K562 (cell line): ENCODE measurements around the gene SACM1L. TPM values are rescaled to one million over a fixed set of nuclear protein-coding genes. Genes with fewer than 3 reads are reported as not detected.

ENCODE experiments used
- ADNP ChIP-seq: fragments of 200-800 bp; sonication (Bioruptor generic); IDR thresholded peaks from 2 replicates; pipeline ENCODE4 v1.6.1; 2016; ENCODE audit warnings: missing genetic modification characterization, missing compliant biosample characterization
- BRCA1 ChIP-seq, 2 experiments: fragments of 450-650 bp in 1 of 2; sonication (generic) in 1 of 2; formaldehyde crosslinking in 1 of 2; IDR thresholded peaks; 2 replicates each; pipeline versions ENCODE4 v1.5.0 to v1.6.1; 2017 to 2020; ENCODE audit warnings: mild to moderate bottlenecking in 1 of 2, missing genetic modification reagents in 1 of 2
- BRF1 ChIP-seq: IDR thresholded peaks from 3 replicates; pipeline ENCODE4 v1.6.1; 2011; ENCODE audit warnings: borderline replicate concordance, mild to moderate bottlenecking; ENCODE audit not compliant: insufficient read length; ENCODE audit errors: extremely low read depth
- CREB1 ChIP-seq, 2 experiments: sonication (generic) in 1 of 2; formaldehyde crosslinking in 1 of 2; IDR thresholded peaks; 2 replicates each; pipeline versions ENCODE4 v1.6.1 to v1.8.0; 2012 to 2022; ENCODE audit warnings: inconsistent platforms in 1 of 2, mild to moderate bottlenecking in 1 of 2, missing genetic modification reagents in 1 of 2, moderate library complexity in 1 of 2
- CREBBP ChIP-seq: IDR thresholded peaks from one replicate; pipeline ENCODE4 v1.6.1; 2012; ENCODE audit warnings: low read depth, mild to moderate bottlenecking, control low read depth, inconsistent platforms, low read length
- FOXK2 ChIP-seq, 2 experiments: fragments of 450-650 bp; IDR thresholded peaks in 1 of 2; conservative IDR thresholded peaks in 1 of 2; 2 replicates each; pipeline ENCODE4 v1.6.1; 2016; ENCODE audit warnings: low read depth in 2 of 2, mild to moderate bottlenecking in 1 of 2
- GMEB1 ChIP-seq: fragments of 250-450 bp; sonication (Bioruptor Pico); IDR thresholded peaks from 2 replicates; pipeline ENCODE4 v1.4.0; 2020; ENCODE audit warnings: mild to moderate bottlenecking
- HMG20B ChIP-seq: fragments of 250-450 bp; sonication (Bioruptor Pico); IDR thresholded peaks from 2 replicates; pipeline ENCODE4 v1.5.0; 2021; ENCODE audit warnings: mild to moderate bottlenecking
- HNRNPL ChIP-seq: fragments of 200-400 bp; formaldehyde crosslinking; IDR thresholded peaks from 2 replicates; pipeline ENCODE4 v1.6.1; 2017; ENCODE audit warnings: low read depth, mild to moderate bottlenecking, low read length
- MCM7 ChIP-seq, 2 experiments: fragments of 450-650 bp; IDR thresholded peaks; 2 replicates each; pipeline ENCODE4 v1.6.1; 2016 to 2018
- MECOM ChIP-seq: fragments of 250-450 bp; sonication (Bioruptor Pico); IDR thresholded peaks from 2 replicates; pipeline ENCODE4 v1.8.0; 2022; ENCODE audit warnings: inconsistent platforms
- NFIC ChIP-seq: fragments of 450-650 bp; IDR thresholded peaks from 2 replicates; pipeline ENCODE4 v1.6.1; 2017; ENCODE audit warnings: mild to moderate bottlenecking, inconsistent platforms
- PCBP1 ChIP-seq: fragments of 200-400 bp; formaldehyde crosslinking; IDR thresholded peaks from 2 replicates; pipeline ENCODE4 v1.6.1; 2018; ENCODE audit warnings: mild to moderate bottlenecking, low read depth, low read length; ENCODE audit not compliant: poor library complexity, severe bottlenecking
- PHTF2 ChIP-seq: fragments of 250-450 bp; sonication (Bioruptor Pico); IDR thresholded peaks from 2 replicates; pipeline ENCODE4 v1.5.0; 2021; ENCODE audit warnings: mild to moderate bottlenecking
- TAF9B ChIP-seq: fragments of 450-650 bp; IDR thresholded peaks from 2 replicates; pipeline ENCODE4 v1.6.1; 2018; ENCODE audit warnings: mild to moderate bottlenecking; ENCODE audit not compliant: partially characterized antibody
- U2AF2 ChIP-seq: fragments of 200-400 bp; formaldehyde crosslinking; optimal IDR thresholded peaks from 2 replicates; pipeline ENCODE3; 2017; ENCODE audit warnings: low read depth, mild to moderate bottlenecking, low read length
- XRCC4 ChIP-seq: IDR thresholded peaks from one replicate; pipeline ENCODE4 v1.6.1; 2011; ENCODE audit not compliant: insufficient read depth, insufficient read length; ENCODE audit errors: extremely low read depth
- ZEB2 ChIP-seq: fragments of 450-650 bp; IDR thresholded peaks from 2 replicates; pipeline ENCODE4 v1.6.1; 2016
- ZNF274 ChIP-seq: IDR thresholded peaks from 2 replicates; pipeline ENCODE4 v1.6.1; 2011; ENCODE audit warnings: low read depth, mild to moderate bottlenecking, low read length, moderate library complexity, borderline replicate concordance
- ZNF280A ChIP-seq: fragments of 450-650 bp; IDR thresholded peaks from 2 replicates; pipeline ENCODE4 v1.6.1; 2018; ENCODE audit warnings: mild to moderate bottlenecking, low read depth; ENCODE audit not compliant: partially characterized antibody
- polyA plus RNA-seq, 8 experiments: library from polyadenylated mRNA; depleted of rRNA in 4 of 8; stranded (reverse) in 5 of 8; unstranded in 3 of 8; fragments of >200 nt; fragmentation: Nextera tagmentation in 2 of 8; fragmentation: Illumina TruSeq in 1 of 8; extraction: Ambion mirVana in 2 of 8; extraction: Trizol in 1 of 8; gene quantifications; 2 replicates each; pipeline versions ENCODE4 v1.2.1 to v1.2.3, GENCODE V29; 2011 to 2014; ENCODE audit warnings: inconsistent platforms in 1 of 8, missing spikeins in 1 of 8
- total RNA-seq, 7 experiments: library from RNA; depleted of rRNA in 6 of 7; stranded (reverse); fragments of >200 nt in 6 of 7; fragmentation: Illumina TruSeq in 2 of 7; extraction: Trizol in 2 of 7; gene quantifications; 2 replicates each; pipeline versions ENCODE4 v1.2.1 to v1.2.3, GENCODE V29; 2011 to 2021; ENCODE audit warnings: low replicate concordance in 1 of 7
- TF ChIP-seq, protein P1 (sequence below): fragments of 450-650 bp; IDR thresholded peaks from 2 replicates; pipeline ENCODE4 v1.6.1; 2016; ENCODE audit warnings: mild to moderate bottlenecking
- TF ChIP-seq, protein P2 (sequence below), 2 experiments: fragments of 200-800 bp in 1 of 2; sonication (Bioruptor generic) in 1 of 2; sonication (generic) in 1 of 2; formaldehyde crosslinking in 1 of 2; IDR thresholded peaks in 1 of 2; conservative IDR thresholded peaks in 1 of 2; 2 replicates each; pipeline versions ENCODE4 v1.5.0 to v1.6.1; 2016 to 2020; ENCODE audit warnings: missing compliant biosample characterization in 1 of 2, missing genetic modification characterization in 1 of 2, missing genetic modification reagents in 1 of 2

Gene SACM1L
- total and polyA plus RNA-seq, 9 of the 15 experiments (the other 6 are each of a cell fraction or from before 2014, with no cell fraction given) = 25.7 to 67.2 (median 40.3) TPM

DNA sequence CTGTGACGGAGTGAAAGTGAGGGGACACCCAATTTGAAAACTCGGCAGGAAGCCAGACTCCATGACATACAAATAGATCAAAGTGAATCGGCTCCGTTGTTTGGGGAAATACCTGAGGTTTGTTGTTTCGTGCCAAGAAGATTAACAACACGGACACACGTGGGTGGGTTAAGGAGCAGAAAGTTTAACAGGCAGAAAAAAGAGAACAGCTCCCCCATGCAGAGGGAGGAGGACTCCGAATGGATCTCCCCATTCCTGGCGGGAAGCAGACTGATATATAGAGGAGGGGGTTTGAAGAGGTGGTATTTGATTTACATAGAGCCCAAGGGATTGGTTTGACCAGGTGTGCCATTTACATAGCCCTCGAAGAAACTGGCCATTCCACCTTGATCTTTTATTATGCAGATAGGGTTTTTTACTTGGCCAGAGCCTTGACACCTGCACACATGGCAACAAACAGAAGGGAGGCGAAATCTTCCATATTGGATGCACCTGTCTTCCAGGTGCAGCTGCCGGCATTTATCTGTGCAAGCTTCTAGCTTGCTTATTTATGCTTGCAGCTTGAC, 4.8 kb upstream of the SACM1L start (continued):
- TF ChIP-seq MCM7 (IDR thresholded peaks at IDR 0.05) = no peak
- no peak for TF ChIP-seq GMEB1 (CRISPR knock-in tag)
- no peak for TF ChIP-seq ADNP (tag)
- no peak for TF ChIP-seq PCBP1
- TF ChIP-seq, protein P1, sequence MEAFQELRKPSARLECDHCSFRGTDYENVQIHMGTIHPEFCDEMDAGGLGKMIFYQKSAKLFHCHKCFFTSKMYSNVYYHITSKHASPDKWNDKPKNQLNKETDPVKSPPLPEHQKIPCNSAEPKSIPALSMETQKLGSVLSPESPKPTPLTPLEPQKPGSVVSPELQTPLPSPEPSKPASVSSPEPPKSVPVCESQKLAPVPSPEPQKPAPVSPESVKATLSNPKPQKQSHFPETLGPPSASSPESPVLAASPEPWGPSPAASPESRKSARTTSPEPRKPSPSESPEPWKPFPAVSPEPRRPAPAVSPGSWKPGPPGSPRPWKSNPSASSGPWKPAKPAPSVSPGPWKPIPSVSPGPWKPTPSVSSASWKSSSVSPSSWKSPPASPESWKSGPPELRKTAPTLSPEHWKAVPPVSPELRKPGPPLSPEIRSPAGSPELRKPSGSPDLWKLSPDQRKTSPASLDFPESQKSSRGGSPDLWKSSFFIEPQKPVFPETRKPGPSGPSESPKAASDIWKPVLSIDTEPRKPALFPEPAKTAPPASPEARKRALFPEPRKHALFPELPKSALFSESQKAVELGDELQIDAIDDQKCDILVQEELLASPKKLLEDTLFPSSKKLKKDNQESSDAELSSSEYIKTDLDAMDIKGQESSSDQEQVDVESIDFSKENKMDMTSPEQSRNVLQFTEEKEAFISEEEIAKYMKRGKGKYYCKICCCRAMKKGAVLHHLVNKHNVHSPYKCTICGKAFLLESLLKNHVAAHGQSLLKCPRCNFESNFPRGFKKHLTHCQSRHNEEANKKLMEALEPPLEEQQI = no peak
- TF ChIP-seq MECOM = no peak
- no peak for TF ChIP-seq ZNF274
- no peak for TF ChIP-seq HMG20B (CRISPR knock-in tag)
- TF ChIP-seq, protein P2, sequence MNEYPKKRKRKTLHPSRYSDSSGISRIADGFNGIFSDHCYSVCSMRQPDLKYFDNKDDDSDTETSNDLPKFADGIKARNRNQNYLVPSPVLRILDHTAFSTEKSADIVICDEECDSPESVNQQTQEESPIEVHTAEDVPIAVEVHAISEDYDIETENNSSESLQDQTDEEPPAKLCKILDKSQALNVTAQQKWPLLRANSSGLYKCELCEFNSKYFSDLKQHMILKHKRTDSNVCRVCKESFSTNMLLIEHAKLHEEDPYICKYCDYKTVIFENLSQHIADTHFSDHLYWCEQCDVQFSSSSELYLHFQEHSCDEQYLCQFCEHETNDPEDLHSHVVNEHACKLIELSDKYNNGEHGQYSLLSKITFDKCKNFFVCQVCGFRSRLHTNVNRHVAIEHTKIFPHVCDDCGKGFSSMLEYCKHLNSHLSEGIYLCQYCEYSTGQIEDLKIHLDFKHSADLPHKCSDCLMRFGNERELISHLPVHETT (CRISPR knock-in tag; conservative IDR thresholded peaks at IDR 0.05 in 1 of 2, IDR thresholded peaks at IDR 0.05 in 1 of 2) = no peak
- TF ChIP-seq HNRNPL = no peak
- no peak for TF ChIP-seq U2AF2
- TF ChIP-seq ZNF280A = no peak
- no peak for TF ChIP-seq ZEB2
- peak; percentile 79 for TF ChIP-seq NFIC
- TF ChIP-seq XRCC4 = no peak
- TF ChIP-seq BRF1 = no peak
- no peak for TF ChIP-seq CREB1 (IDR thresholded peaks at IDR 0.05)
- TF ChIP-seq CREB1 (CRISPR knock-in tag; IDR thresholded peaks at IDR 0.05) = no peak
- TF ChIP-seq BRCA1 (IDR thresholded peaks at IDR 0.05) = no peak
- TF ChIP-seq BRCA1 (CRISPR knock-in tag; IDR thresholded peaks at IDR 0.05) = no peak
- TF ChIP-seq FOXK2 (conservative IDR thresholded peaks at IDR 0.05 in 1 of 2, IDR thresholded peaks at IDR 0.05 in 1 of 2; ENCODE audit: low read depth in 2 of 2) = 0 out of 4 replicates have a peak, but pooled peaks of 1 of the 2 experiments have one; percentile 31
- TF ChIP-seq TAF9B = no peak
- no peak for TF ChIP-seq CREBBP
- TF ChIP-seq PHTF2 (CRISPR knock-in tag) = no peak
